ENCODE measurements around the gene TNFRSF14.

TNFRSF14 gene

DNA sequence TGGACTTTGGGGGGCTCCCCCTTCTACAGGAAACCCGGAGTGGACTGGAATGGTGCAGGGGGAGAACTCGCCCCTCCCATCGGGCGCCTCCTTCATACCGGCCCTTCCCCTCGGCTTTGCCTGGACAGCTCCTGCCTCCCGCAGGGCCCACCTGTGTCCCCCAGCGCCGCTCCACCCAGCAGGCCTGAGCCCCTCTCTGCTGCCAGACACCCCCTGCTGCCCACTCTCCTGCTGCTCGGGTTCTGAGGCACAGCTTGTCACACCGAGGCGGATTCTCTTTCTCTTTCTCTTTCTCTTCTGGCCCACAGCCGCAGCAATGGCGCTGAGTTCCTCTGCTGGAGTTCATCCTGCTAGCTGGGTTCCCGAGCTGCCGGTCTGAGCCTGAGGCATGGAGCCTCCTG, at the start of gene TNFRSF14:
Gene TNFRSF14, plus strand, starts transcription at position 95 of the 401 bp plus-strand sequence. Its CDS starts 294 bp downstream, at position 389.
- no peak for FAIRE-seq

DNA sequence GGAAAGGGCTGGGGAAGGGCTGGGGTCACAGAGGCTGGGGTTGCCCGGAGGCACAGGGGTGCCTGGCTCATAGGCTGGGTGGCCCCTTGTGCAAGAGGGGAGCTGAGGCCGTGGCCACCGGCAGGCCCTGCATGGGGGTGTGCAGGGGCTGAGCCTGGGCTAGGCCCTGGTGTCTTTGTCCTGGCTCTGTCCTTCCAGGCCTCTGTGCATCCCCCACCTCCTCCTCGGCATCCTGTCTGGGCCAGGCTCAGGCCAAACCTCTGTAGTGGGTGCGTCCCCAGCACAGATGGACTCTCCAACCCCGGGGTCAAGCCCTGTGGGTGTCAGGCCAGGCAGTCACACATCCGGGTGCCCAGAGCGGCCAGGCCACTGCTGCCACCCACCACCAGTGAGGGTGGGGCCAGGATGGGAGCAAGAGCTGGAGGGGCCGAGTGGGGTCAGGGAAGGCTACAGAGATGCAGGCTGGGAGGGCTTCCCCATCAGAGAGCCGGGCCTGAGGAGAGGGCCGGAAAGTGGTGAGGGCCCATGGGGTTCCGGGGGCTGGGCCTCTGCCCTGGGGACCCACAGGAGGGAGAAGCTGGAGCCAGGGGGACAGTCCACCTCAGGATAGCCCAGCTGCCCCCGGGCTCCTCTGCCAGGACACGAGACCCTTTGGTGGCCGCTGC, 49.1 kb upstream of the TNFRSF14 start:
- FAIRE-seq: no peak

DNA sequence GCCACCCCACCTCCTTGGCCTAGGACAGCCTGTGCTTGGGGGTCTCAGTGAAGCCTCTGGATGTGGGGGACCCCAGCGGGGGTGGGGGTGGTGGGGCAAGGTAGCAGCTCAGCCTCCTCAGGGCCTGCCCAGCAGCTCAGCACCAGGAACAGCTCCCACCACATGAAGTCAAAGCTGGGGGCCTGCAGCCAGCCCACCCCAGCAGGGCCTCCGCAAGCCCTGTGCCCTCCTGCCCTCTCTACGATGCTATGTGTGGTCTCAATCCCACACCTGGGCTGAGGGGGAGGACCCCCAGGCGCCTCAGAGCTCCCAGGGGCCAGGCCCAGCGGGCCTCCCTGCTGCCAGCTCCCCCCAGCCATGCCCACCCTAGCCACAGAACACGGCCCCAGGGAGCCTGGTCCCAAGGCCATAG, 48.4 kb upstream of the TNFRSF14 start:
- no peak for FAIRE-seq

DNA sequence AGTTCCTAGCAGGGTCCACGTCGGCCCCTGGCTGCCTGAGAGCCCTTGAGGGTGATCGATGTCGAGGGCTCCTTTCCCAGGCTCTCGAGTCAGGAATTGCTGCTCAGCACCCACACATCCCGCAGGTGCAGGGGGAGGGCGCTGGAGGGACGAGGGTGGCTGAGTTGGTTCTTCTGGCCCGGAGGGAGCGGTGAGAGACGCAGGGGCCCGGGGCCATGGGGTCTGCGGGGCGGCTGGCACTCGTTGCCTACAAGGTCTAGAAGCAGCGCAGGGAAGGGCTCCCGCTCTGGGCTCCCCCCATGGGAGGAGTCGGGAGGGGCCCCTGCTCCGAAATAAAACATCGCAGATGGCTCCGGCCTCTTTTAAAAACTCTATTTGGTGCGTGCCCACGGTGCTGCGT, 48.0 kb upstream of the TNFRSF14 start:
- no peak for FAIRE-seq

DNA sequence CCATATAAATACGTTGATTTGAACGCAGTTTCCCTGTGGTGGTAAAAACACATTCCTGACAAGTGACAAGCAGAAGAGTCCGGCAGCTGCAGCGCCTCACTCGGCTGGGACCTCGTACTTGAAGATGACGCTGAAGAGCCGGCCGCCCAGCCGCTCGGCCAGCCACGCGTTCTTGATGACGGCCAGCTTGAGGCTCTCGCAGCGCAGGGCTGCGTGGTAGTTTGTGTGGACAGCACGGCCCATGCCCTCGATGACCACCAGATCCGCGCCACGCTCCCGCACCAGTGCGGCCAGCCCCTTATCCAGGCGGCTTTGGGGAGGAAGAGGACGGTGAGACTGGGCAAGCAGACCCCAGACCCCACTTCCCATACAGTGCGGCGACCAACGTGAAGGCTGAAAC, 47.4 kb upstream of the TNFRSF14 start:
- FAIRE-seq: no peak

DNA sequence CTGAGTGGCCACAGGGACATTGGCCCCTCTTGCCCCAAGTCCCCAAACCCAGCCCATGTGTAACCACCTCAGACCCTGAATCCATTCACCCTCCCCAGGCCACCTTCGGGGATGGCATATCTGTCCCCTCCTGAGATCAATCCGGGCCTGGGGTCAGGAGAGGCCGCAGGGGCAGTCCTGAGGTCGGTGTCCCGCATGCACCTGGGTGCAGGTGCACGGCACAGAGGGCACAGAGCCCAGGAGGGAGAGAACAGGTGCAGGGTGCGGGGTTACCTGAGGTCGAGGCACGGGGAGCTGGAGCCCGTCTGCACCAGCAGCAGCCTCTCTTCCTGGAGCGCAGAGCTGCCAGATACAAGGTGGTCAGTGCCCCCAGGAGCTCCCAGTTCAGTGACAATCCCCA, 46.6 kb upstream of the TNFRSF14 start:
- no peak for FAIRE-seq

DNA sequence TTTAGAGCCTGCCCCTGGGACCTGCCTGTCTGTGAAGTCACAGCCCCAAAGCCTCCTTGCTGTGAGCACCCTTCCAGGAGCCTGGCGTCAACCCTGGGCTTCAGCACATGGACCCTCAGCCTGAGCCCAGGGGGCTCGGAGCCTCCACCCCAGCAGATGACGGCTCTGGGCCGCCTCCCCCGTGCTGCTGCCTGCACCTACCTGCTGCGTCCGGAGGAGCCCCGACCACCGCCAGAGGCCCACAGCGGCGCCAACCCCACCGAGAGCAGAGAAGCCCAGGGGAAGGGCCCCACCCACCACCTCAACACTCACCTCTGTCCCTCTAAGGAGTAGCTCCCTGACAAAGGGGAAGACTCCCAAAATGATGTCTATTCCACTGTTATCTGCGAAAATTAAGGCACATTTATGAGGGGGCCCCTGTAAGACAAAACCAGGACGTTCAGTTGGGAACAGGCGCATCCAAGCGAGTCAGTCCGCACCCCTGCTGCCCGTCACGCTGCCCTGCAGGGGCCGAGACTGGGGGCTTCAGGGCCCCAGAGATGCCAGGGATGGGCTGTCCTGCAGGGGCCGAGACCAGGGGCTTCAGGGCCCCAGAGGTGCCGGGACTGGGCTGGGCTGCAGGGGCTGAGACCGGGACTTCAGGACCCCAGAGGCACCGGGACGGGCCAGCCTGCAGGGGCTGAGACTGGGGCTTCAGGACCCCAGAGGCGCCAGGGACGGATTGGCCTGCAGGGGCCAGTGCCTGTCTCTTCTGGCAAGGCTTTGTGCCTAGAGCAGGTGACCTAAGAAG, 45.6 kb upstream of the TNFRSF14 start:
- no peak for FAIRE-seq

DNA sequence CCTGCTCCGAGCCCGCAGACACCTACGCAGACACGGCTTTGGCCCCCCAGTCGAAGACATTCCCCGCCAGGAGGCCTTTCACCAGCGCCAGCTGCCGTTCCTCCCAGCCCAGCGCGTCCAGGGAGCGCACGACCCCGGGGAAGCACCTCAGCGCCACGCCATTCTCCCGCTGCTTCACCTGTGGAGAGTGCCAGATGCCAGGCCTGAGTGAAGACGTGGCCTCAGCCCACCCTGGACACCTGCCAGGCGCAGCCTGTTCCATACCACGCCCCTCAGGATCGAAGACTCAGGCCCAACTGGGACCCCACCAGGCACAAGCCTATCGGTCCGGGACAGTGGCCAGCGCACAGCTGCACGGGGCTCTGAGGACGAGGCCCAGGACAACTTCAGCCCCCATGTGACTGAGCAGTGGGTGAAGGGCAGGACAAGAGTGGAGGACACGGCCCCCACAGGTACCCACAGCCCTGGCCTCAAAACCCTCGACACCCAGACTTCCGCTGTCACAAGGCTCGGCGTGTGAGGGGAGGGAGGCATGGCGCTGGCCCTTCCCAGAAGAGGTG, 43.2 kb upstream of the TNFRSF14 start:
- FAIRE-seq: no peak

DNA sequence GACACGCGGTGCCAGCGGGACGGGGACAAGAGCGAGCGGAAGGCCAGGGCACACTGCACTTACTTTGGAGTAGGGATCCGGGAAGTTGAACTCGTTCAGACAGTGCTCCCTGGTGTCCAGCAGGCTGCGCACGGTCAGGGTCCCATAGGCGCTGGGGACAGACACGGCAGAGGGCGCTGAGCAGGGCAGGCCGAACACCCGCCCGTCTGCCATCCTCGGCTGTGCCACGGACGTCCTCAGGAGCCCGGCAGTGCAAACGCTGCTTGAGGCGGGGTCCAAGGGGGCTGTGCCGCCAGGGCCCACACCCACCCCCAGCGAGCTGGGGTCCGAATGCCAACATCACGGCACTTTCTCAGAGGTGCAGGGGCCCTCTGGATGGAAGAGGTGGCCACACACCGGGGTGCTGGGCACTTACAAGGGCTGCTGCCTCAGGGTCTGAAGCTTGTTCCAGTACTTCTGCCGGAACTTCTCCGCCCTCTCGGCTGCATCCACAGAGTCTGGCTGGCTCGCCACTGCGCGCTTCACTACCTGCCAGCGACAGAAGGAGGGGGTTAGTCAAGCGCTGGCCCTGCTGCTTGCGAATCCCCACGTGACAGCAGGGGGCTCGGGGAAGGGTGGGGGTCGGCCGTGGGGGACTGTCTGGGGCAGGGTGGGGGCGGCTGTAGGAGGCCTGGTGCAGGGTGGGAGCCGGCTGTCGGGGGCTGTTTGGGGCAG, 42.1 kb upstream of the TNFRSF14 start:
- FAIRE-seq: no peak

DNA sequence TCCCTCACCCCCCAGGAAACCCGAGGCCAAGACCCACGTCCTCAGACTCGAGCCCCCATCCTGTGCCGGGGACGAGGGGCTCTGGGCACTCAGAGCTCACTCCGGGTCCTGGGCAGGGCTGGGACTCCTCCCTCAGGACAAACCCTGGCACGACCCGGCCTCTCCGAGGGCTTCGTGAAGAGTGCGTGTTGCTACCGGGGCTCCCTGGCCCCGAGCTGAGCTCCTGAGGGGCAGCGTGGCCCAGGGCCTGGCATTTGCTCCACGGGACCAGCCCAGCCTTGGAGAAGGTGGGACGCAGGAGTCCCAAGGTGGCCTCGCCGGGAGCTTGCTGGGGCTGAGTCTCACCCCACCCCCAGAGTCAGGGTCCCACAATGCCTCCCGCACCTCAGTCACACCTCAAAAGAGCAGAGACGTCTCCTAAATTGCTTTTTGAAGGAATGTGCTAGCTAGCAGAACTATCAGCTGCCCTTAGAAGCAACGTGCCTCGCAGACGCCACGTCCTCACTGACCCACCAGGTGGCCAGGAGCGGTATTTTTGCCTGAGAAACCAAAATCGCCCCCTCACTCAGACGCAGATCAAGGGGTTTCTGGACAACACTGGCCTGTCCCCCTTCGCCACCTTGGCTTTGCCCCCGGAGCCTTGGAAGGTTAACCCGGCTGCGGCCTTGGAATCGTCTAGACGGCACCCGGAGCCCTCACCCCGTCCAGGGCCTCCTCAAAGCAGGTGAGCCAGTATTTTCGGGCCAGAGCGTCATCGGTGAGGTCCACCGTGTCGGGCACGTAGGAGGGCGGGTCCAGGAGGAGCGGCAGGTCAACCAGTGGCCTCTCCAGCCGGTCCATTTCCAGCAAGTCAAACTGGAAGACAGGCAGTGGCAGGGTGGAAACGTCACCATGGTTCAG, 41.1 kb upstream of the TNFRSF14 start:
- no peak for FAIRE-seq

DNA sequence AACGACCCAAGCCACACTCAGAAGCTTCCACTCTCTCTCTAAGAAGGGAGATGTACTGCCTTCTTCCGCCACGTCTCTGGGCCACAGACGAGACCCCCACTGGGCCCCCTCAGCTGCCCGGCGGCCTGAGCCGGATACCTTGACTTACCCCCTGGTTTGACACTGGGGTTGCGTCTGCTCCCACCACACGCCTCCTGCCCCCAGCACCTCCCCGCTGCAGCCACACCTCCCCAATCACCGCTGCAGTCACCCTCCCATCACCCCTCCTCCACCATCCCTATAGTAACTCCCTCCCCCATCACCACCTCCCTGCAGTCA, 40.4 kb upstream of the TNFRSF14 start:
- FAIRE-seq: no peak

DNA sequence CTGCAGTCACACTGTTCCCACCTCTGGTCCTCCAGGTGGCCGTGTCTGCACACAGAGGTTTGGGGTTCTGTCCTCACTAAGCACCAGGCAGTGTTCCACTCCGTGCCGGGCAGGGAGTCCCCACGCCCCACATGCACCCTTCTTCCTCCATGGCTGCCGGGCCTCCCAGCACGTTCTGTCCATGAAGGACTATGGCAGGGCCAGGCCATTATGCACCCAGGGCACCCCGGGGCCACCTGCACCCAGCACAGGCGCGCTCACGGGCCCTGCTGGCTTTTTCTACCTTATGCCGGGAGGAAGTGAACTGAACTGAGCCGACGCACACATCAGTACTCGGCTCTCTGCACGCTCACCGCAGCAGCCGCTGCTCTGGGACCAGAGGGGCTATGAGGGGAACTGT, 40.0 kb upstream of the TNFRSF14 start:
- no peak for FAIRE-seq

DNA sequence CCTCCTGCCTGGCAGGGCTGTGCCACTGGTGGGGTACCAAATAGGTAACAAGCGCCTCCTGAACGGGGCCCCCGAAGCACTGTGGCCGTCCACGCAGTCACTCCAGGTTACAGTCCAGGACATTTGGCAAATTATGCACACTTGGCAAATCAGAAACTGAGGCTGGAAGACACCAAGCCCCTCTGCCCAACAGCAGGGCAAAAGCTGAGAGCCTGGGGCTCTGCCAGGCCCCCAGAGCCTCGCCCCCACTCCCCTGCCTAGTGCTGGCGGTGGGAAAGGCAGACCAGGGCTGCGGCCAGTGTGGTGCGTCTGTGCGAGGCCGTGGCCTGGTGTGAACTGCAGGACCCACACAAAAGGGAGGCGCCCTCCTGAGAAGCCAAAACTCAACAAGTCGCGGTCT, 39.2 kb upstream of the TNFRSF14 start:
- FAIRE-seq: no peak

DNA sequence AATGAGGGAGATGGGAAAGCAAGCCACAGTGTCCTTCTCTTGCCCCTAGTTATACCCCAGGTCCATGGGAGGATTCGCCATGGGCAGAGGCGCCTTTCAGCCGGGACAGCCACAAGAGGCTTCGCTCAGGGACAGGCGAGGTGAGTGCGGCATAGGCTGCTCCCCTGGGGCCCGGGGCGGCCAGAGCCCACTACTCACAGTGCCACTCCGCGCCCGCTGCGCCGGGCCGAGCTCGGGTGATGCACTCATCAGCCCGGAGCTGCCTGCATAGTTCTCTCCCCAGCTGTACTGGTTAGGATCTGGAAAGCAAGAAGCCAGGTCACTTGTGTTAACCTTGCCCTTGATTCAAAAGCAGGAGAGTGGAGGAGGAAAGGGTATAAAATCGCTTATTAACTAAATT, 38.2 kb upstream of the TNFRSF14 start:
- FAIRE-seq: no peak

DNA sequence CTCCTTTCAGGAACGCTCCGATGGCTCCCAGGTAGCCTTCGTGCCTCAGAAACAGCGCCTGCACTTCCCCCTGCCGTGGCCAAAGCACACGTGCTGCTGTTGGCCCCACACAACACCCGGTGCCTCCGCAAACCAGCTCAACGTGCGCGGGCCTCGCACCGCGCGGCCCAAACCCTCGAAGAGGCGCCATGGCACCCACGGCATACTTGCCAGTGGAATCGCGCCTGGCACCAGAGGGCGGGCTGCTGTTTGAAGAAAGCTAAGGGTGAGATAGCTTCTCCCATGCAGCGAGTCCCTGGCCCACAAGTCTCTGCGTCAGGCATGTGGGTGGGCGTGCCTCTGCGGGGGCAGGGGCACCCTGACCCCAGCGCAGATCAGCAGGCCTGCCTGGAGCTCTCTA, 37.6 kb upstream of the TNFRSF14 start:
- no peak for FAIRE-seq

DNA sequence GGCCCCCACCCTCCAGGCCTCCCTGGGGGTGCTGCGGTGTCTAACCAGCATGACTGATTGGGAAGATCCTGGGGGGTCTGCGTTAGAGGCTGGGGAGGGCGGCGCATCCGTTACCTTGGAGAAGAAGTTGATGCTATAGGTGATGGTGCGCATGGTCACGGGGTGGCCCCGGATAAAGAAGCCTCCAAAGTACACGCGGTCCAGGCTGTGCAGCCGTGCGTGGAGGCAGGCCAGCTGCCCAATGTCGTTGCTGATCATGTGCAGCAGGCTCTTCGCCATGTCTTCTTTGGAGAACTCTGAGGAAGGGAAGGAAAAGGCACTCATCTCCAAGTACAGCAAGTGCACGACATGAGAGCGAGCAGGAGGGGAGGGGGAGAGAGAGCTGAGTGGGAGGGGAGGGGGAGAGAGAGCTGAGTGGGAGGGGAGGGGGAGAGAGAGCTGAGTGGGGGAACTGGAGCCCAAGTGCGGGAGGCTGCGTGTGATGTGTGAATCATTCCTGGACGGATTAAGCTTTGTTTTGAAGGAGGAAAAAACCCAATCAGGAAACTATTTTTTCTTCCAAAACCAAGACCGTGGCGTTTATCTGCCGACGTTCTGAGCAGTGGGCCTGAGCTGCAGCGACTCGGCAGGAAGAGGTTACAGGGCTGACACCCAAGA, 37.0 kb upstream of the TNFRSF14 start:
- no peak for FAIRE-seq

DNA sequence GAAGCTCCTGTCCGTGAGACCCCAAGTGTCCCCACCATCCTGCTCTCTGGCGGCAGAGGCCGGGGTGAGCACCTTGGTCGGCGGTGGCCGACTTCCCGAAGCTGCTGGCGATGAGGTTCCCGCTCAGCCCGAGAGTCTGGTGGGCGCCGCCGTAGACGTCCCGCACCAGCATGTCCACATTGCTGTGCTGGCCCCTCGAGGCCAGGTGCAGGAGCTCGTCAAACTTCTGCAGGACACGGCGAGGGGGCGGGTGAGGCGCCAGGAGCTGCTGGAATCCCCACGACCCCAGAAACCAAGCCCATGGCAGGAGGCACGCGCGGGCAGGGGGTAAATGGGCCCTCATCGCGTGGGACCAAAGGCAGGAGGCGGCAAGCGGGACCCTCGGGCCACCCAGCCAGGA, 36.4 kb upstream of the TNFRSF14 start:
- no peak for FAIRE-seq

DNA sequence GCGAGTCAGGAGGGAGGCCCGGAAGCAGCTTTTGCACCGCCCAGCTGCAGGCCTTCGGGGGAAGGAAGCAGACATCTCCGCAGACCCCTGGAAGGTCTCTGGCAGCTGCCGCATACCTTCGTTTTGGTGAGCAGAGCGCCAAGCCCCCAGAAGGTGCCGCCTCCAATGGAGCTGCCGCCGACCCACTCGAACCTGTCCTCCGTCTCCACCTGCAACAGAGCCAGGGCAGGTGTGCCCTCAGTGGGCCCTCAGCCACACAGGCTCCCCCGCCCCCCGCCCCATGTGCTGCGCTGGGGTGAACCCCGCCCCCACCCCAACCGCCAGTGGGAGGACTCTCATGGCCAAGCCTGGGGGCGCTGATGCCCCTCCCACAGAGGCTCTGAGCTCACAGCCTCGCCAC, 36.0 kb upstream of the TNFRSF14 start:
- no peak for FAIRE-seq

DNA sequence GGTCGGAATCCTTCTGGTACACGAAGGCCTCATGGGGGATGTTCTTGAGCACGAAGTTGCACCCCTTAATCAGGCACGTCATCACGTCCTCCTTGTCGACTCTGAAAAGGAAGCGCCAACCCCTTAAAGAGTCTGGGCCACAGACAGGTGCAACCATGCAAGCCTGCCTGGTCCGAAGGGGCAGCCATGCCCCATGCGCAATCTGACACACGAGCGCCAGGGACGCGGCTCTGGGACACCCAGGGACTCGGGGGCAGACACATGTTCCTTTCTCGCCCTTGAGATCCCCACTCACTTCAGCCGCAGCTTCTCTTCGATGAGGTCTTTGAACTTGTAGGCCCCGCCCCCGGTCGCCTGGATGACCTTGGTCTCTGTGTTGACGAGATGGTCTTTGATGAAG, 35.4 kb upstream of the TNFRSF14 start:
- FAIRE-seq: no peak

DNA sequence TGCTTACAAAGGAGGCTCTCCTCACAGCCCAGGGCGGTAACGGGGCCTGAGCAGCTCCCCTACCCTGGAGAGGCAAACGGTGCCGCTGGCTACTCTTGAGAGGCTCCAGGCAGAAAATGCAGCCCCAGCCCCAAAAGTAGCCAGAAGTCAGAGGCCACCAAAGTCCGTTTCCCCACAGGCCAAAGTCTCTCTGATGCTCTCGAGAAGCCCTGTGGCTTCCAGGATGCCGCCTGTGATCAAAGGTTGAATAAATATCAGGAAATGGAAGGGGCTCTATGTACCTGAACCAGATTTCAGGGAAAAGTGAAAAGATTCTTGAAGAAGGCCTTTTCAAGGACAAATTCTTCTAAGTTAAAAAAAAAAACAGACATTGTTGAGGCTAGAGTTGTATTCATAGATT, 33.9 kb upstream of the TNFRSF14 start:
- no peak for FAIRE-seq

DNA sequence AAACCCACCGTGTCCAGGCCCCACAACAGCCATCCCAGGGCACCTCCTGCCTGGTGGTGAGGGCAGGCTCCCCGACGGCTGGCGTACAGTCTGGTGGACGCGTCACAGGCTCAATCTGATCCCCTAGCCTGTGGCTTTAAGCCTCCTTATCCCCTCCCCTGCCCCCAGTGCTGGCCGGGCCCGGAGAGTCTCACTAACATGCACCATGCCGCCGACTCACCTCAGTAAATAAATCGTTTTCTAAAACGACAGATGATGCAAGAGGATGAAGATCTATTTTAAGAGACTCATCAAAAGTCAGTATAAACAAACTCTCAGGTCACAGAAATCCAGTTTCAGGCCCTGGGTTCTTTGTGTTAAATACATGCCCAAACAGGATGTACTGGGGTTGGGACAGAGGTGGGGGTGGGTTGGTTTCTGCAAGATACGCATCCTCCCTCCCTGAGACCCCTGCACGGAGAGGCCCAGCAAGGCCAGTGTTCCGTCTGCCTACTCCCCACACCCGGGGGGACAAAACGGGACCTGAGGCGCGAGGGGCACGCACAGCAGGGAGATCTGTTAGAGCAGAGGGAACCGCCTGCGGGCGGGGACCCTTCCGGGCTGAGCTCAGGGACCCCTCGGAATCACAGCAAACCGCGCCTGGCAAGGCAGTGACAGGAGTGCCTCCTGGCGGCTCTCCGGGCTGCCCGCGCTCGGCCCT, 32.8 kb upstream of the TNFRSF14 start:
- no peak for FAIRE-seq
